Limb (tissue), 2 donors: ENCODE measurements around the gene HDDC3.
"Not testable (repeated sequence)": the region's sequence is repeated elsewhere in the genome, so short reads cannot be mapped to it uniquely, and the experiment has no call there.

Source experiments
- DNase-seq, 2 donors: peaks; one replicate each; pipeline ENCODE4 v3.0.0-alpha.2; 2016; ENCODE audit errors: extremely low spot score in 2 of 2

The HDDC3 gene

GRCh38 chr15:90930861-90931574 is 1.3 kb downstream of the HDDC3 start:
- no peak for DNase-seq

- no peak for DNase-seq
Measured at GRCh38 chr15:90929246-90930019, 2.9 kb downstream of the HDDC3 start.

GRCh38 chr15:90928106-90928505 is 4.2 kb downstream of the HDDC3 start:
- not testable (repeated sequence) for DNase-seq

- not testable (repeated sequence) for DNase-seq
Measured at GRCh38 chr15:90926766-90927165, 5.6 kb downstream of the HDDC3 start.

GRCh38 chr15:90924375-90924774 is 8.0 kb downstream of the HDDC3 start:
- no peak for DNase-seq

- DNase-seq: not testable (repeated sequence)
Measured at GRCh38 chr15:90922712-90923322, 9.5 kb downstream of the HDDC3 start.

- no peak for DNase-seq
Measured at GRCh38 chr15:90921887-90922286, 10.5 kb downstream of the HDDC3 start.

- no peak for DNase-seq
Measured at GRCh38 chr15:90918835-90919234, 13.5 kb downstream of the HDDC3 start.

- DNase-seq: no peak
Measured at GRCh38 chr15:90918034-90918788, 14.1 kb downstream of the HDDC3 start.

GRCh38 chr15:90917569-90917968 is 14.8 kb downstream of the HDDC3 start:
- no peak for DNase-seq

GRCh38 chr15:90916461-90916860 is 15.9 kb downstream of the HDDC3 start:
- no peak for DNase-seq

GRCh38 chr15:90915808-90916440 is 16.4 kb downstream of the HDDC3 start:
- DNase-seq: no peak

- DNase-seq: no peak
Measured at GRCh38 chr15:90915216-90915807, 17.0 kb downstream of the HDDC3 start.

- no peak for DNase-seq
Measured at GRCh38 chr15:90914305-90915080, 17.9 kb downstream of the HDDC3 start.

- no peak for DNase-seq
Measured at GRCh38 chr15:90913398-90913944, 18.9 kb downstream of the HDDC3 start.

GRCh38 chr15:90912770-90913075 is 19.6 kb downstream of the HDDC3 start:
- DNase-seq: no peak

- DNase-seq: no peak
Measured at GRCh38 chr15:90911906-90912769, 20.2 kb downstream of the HDDC3 start.

- no peak for DNase-seq
Measured at GRCh38 chr15:90911302-90911623, 21.1 kb downstream of the HDDC3 start.
